Nephron (organoid): ENCODE measurements around the gene ATP5PD.
A peak's percentile ranks its signal among the peaks of the same experiment; 100 is the strongest.

Source experiments
- H3K27ac Mint-ChIP-seq, 3 experiments: 2 replicates each; pipeline ENCODE4 v1.8.0; 2020; ENCODE audit warnings: mixed read lengths in 3 of 3, mild to moderate bottlenecking in 2 of 3, moderate library complexity in 1 of 3
- H3K27me3 Mint-ChIP-seq: 2 replicates; pipeline ENCODE4 v1.8.0; 2021; ENCODE audit warnings: low read depth, mild to moderate bottlenecking, moderate library complexity, mixed read lengths
- H3K36me3 Mint-ChIP-seq: 2 replicates; pipeline ENCODE4 v1.8.0; 2020; ENCODE audit warnings: low read depth, mixed read lengths
- H3K4me1 Mint-ChIP-seq: 2 replicates; pipeline ENCODE4 v1.8.0; 2020; ENCODE audit warnings: mixed read lengths
- H3K4me3 Mint-ChIP-seq, 3 experiments: 2 replicates each; pipeline ENCODE4 v1.8.0; 2020; ENCODE audit warnings: mild to moderate bottlenecking in 3 of 3, mixed read lengths in 3 of 3, moderate library complexity in 2 of 3
- H3K9me3 Mint-ChIP-seq: 2 replicates; pipeline ENCODE4 v1.8.0; 2020; ENCODE audit warnings: mixed read lengths
- TF ChIP-seq, protein P1 (sequence below), 3 experiments: fragments of 200-600 bp; sonication (generic); IDR thresholded peaks; one replicate each; pipeline ENCODE4 v1.5.0; 2021; ENCODE audit warnings: antibody characterized with exemption in 3 of 3; ENCODE audit not compliant: unreplicated experiment in 3 of 3

ATP5PD gene

DNA sequence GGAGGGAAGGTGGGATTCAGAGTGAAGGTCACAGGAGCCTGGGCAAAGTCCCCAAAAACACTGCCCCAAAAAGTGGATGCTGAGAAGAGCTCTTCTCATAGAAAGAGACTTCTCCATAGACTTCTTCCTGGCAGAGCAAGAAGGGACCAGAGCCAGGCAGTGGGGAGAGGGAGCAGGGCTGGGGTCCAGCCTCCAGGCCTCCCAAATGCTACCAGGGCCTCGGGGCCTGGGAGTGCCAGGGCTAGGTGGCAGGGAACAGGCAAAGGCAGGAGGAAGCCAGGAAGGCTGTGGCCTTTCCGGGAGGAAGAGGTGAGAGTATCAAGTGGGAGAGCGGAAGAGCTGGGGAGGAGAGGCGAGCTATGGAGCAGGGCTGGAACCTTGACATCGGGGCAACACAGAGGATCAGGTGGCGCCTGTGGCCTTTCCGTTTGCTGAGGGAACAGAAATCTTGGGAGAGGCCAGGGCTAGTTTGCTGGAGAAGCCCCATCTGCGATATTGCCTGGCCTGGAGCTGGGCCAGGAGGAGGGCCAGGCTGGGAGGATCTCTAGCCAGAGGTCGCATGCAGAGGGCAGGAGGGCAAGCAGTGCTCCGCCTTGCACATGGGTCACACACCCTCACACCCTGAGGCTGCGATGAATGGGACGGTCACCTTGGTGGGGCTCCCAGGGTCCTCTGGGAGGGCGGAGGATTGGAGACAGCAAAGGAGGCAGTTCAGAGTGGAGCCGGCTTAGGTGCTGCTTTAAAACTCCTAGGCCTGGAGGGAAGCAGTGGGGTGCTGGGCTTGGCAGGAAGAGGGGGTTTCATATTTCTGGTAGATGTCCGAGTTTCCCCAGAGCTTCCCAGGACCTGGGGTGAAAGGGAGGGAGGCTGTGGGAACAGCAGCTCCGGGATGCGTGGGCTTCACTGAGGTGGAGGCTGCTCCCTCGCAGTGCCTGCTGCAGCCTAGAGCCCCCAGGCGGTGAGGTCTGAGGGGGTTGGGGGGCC lies 44.4 kb upstream of the ATP5PD start:
- H3K27ac Mint-ChIP-seq = peak overlapping the region; percentile 69 to 87 (median 77)
- no peaks in the 10 kb centered on the region for H3K9me3 Mint-ChIP-seq
- no peaks in the 10 kb centered on the region for H3K36me3 Mint-ChIP-seq
- TF ChIP-seq, protein P1, sequence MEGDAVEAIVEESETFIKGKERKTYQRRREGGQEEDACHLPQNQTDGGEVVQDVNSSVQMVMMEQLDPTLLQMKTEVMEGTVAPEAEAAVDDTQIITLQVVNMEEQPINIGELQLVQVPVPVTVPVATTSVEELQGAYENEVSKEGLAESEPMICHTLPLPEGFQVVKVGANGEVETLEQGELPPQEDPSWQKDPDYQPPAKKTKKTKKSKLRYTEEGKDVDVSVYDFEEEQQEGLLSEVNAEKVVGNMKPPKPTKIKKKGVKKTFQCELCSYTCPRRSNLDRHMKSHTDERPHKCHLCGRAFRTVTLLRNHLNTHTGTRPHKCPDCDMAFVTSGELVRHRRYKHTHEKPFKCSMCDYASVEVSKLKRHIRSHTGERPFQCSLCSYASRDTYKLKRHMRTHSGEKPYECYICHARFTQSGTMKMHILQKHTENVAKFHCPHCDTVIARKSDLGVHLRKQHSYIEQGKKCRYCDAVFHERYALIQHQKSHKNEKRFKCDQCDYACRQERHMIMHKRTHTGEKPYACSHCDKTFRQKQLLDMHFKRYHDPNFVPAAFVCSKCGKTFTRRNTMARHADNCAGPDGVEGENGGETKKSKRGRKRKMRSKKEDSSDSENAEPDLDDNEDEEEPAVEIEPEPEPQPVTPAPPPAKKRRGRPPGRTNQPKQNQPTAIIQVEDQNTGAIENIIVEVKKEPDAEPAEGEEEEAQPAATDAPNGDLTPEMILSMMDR (IDR thresholded peaks at IDR 0.05; ENCODE audit: unreplicated experiment in 3 of 3) = no peak
- peak overlapping the region; percentile 52 to 76 (median 73) for H3K4me3 Mint-ChIP-seq
- H3K4me1 Mint-ChIP-seq = peaks cover 47% of the 10 kb centered on the region
- H3K27me3 Mint-ChIP-seq = no peaks in the 10 kb centered on the region

DNA sequence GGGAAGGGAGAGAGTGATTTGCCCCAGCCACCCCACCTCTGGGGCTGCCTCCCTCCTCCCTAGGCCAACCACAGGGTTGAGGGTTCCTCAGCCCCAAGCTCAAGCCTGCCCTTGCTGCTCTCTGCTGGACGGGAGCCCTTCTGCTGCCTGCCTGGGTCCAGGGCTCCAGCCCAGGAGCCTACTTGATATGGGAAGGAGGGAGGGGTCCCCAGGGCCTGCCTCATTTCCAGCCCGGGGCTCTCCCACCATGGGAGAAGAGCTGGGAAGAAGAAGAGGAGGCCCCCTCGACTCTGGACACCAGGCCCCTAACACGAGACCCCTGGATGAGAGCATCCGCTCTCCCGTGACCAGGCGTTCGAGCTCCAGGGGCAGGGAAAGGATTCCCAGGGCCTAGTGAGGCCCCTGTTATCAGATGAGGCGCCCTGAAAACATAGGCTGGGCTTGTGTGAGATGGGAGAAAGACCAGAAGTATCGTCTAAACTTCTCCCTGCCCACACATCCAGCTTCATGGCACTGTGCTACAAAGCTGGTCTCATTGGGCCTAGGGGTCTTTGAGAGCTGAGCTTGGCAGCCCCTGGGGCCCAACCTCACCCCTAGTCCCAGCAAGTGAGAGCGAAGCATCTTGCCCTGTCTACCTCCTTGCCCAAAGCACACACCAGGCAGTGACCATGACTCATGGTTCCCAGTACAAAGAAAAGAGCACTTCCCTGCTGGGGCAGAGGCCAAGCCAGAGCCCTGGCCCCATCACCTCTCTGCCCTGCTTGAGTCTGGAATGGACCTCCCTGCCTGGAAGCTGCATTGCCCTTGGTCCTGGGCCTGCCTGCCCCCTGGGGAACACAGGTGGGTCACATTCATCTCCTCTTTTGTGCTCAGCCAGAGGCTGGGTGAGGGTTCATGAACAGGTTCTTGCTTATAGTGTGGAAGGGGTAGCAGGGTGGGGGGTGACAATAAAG lies 42.0 kb upstream of the ATP5PD start:
- TF ChIP-seq, protein P1 (IDR thresholded peaks at IDR 0.05; ENCODE audit: unreplicated experiment in 3 of 3) = no peak
- peak overlapping the region; percentile 82 to 87 (median 86) for H3K27ac Mint-ChIP-seq
- peak overlapping the region; percentile 78 to 83 (median 82) for H3K4me3 Mint-ChIP-seq
- no peaks in the 10 kb centered on the region for H3K36me3 Mint-ChIP-seq
- H3K9me3 Mint-ChIP-seq = no peaks in the 10 kb centered on the region
- peaks cover 59% of the 10 kb centered on the region for H3K4me1 Mint-ChIP-seq
- no peaks in the 10 kb centered on the region for H3K27me3 Mint-ChIP-seq

GRCh38 chr17:75087558-75088453 lies 41.0 kb upstream of the ATP5PD start, which contains the start of gene SLC16A5:
TSS of gene SLC16A5 (plus strand) at chr17:75087954. CDS start at chr17:75093637, 5,683 bp downstream.
- peak within 1 kb of the TSS; percentile 86 to 87 (median 86) for H3K27ac Mint-ChIP-seq
- no peaks in the 10 kb centered on the region for H3K9me3 Mint-ChIP-seq
- peaks cover 59% of the 10 kb centered on the region for H3K4me1 Mint-ChIP-seq
- H3K27me3 Mint-ChIP-seq = no peaks in the 10 kb centered on the region
- TF ChIP-seq, protein P1 (IDR thresholded peaks at IDR 0.05; ENCODE audit: unreplicated experiment in 3 of 3) = no peak
- H3K36me3 Mint-ChIP-seq = no peaks in the 10 kb centered on the region
- peak within 1 kb of the TSS; percentile 78 to 84 (median 83) for H3K4me3 Mint-ChIP-seq

GRCh38 chr17:75087182-75087557 lies 40.4 kb upstream of the ATP5PD start:
- Mint-ChIP-seq H3K4me3 (peak overlapping the region; percentile 73 to 84 (median 78)), H3K27me3 (no peaks in the 10 kb centered on the region), H3K4me1 (peaks cover 59% of the 10 kb centered on the region), H3K9me3 (no peaks in the 10 kb centered on the region), H3K36me3 (no peaks in the 10 kb centered on the region), H3K27ac (peak overlapping the region; percentile 67 to 86 (median 86))
- TF ChIP-seq, protein P1 (IDR thresholded peaks at IDR 0.05; ENCODE audit: unreplicated experiment in 3 of 3) = no peak
